H9 (cell line): ENCODE data around the gene IKBKG. TPM values are rescaled to one million over a fixed set of nuclear protein-coding genes. Genes with fewer than 3 reads are reported as not detected.
A peak's percentile ranks its signal among the peaks of the same experiment; 100 is the strongest.

Experiments
- DNase-seq: peaks from one replicate; pipeline ENCODE4 v3.0.0-alpha.2; 2017
- H2AFZ ChIP-seq: one replicate; pipeline ENCODE4 v1.6.1; 2013; ENCODE audit warnings: mild to moderate bottlenecking, low read length, control low read depth, moderate library complexity
- H2AK5ac ChIP-seq: 2 replicates; pipeline ENCODE4 v1.6.1; 2013; ENCODE audit warnings: low read length, control low read depth, mixed read lengths; ENCODE audit not compliant: insufficient read length
- H2BK120ac ChIP-seq: one replicate; pipeline ENCODE4 v1.6.1; 2013; ENCODE audit warnings: low read depth, mild to moderate bottlenecking, low read length, control low read depth, inconsistent platforms; ENCODE audit not compliant: poor library complexity, severe bottlenecking
- H2BK12ac ChIP-seq: 2 replicates; pipeline ENCODE4 v1.6.1; 2013; ENCODE audit warnings: low read length, control low read depth, mixed read lengths, low read depth; ENCODE audit not compliant: insufficient read length
- H2BK15ac ChIP-seq: 2 replicates; pipeline ENCODE4 v1.6.1; 2013; ENCODE audit warnings: low read depth, low read length, control low read depth
- H2BK20ac ChIP-seq: one replicate; pipeline ENCODE4 v1.6.1; 2013; ENCODE audit warnings: low read depth, mild to moderate bottlenecking, low read length, control low read depth, inconsistent platforms; ENCODE audit not compliant: poor library complexity, severe bottlenecking
- H2BK5ac ChIP-seq: 2 replicates; pipeline ENCODE4 v1.6.1; 2013; ENCODE audit warnings: low read length, control low read depth, mixed read lengths; ENCODE audit not compliant: insufficient read length
- H3K14ac ChIP-seq: 2 replicates; pipeline ENCODE4 v1.6.1; 2013; ENCODE audit warnings: low read length, control low read depth; ENCODE audit not compliant: insufficient read depth
- H3K18ac ChIP-seq: 2 replicates; pipeline ENCODE4 v1.6.1; 2013; ENCODE audit warnings: low read depth, mild to moderate bottlenecking, mixed read lengths, low read length, control low read depth; ENCODE audit not compliant: insufficient read length
- H3K23ac ChIP-seq: 2 replicates; pipeline ENCODE4 v1.6.1; 2013; ENCODE audit warnings: low read length, control low read depth, mixed read lengths, low read depth; ENCODE audit not compliant: insufficient read length
- H3K23me2 ChIP-seq: 2 replicates; pipeline ENCODE4 v1.6.1; 2013; ENCODE audit warnings: low read depth, mild to moderate bottlenecking, mixed read lengths, low read length, control low read depth; ENCODE audit not compliant: insufficient read length, poor library complexity, severe bottlenecking
- H3K27ac ChIP-seq: 2 replicates; pipeline ENCODE4 v1.5.1; 2013; ENCODE audit warnings: low read length, control low read depth, mixed read lengths, low read depth; ENCODE audit not compliant: insufficient read length
- H3K27me3 ChIP-seq: 2 replicates; pipeline ENCODE4 v1.6.1; 2013; ENCODE audit warnings: low read length, control low read depth, inconsistent platforms; ENCODE audit not compliant: insufficient read depth
- H3K4ac ChIP-seq: 2 replicates; pipeline ENCODE4 v1.6.1; 2013; ENCODE audit warnings: low read depth, mild to moderate bottlenecking, control low read depth, inconsistent platforms, low read length, moderate library complexity
- H3K4me1 ChIP-seq: 2 replicates; pipeline ENCODE4 v1.6.1; 2013; ENCODE audit warnings: low read length, control low read depth, inconsistent platforms; ENCODE audit not compliant: insufficient read depth
- H3K4me2 ChIP-seq: 2 replicates; pipeline ENCODE4 v1.6.1; 2013; ENCODE audit warnings: low read length, control low read depth, mixed read lengths; ENCODE audit not compliant: insufficient read length, insufficient read depth
- H3K56ac ChIP-seq: 2 replicates; pipeline ENCODE4 v1.6.1; 2013; ENCODE audit warnings: low read depth, mild to moderate bottlenecking, mixed read lengths, low read length, control low read depth; ENCODE audit not compliant: insufficient read length
- H3K79me1 ChIP-seq: 2 replicates; pipeline ENCODE4 v1.6.1; 2013; ENCODE audit warnings: low read depth, mild to moderate bottlenecking, moderate library complexity, low read length, control low read depth, inconsistent platforms; ENCODE audit not compliant: insufficient read depth, poor library complexity, severe bottlenecking
- H3K79me2 ChIP-seq: 2 replicates; pipeline ENCODE4 v1.6.1; 2013; ENCODE audit warnings: low read length, control low read depth, inconsistent platforms; ENCODE audit not compliant: insufficient read depth
- H3K9ac ChIP-seq: 2 replicates; pipeline ENCODE4 v1.6.1; 2013; ENCODE audit warnings: low read length, control low read depth, mixed read lengths; ENCODE audit not compliant: insufficient read length; ENCODE audit errors: extremely low read depth
- H3K9me3 ChIP-seq: one replicate; pipeline ENCODE4 v1.6.1; 2013; ENCODE audit warnings: low read depth, low read length, inconsistent platforms; ENCODE audit not compliant: control insufficient read depth
- H3T11ph ChIP-seq: one replicate; pipeline ENCODE4 v1.6.1; 2013; ENCODE audit warnings: mild to moderate bottlenecking, low read length, control low read depth, inconsistent platforms
- H4K20me1 ChIP-seq: one replicate; pipeline ENCODE4 v1.6.1; 2013; ENCODE audit not compliant: control insufficient read depth, insufficient read length, insufficient read depth
- H4K5ac ChIP-seq: 2 replicates; pipeline ENCODE4 v1.6.1; 2013; ENCODE audit warnings: low read depth, mild to moderate bottlenecking, mixed read lengths, low read length, control low read depth; ENCODE audit not compliant: insufficient read length
- H4K8ac ChIP-seq: replicated peaks from 2 replicates; pipeline ENCODE4 v1.6.1; 2013; ENCODE audit warnings: low read length, control low read depth, mixed read lengths, low read depth; ENCODE audit not compliant: insufficient read length
- H4K91ac ChIP-seq: 2 replicates; pipeline ENCODE4 v1.6.1; 2013; ENCODE audit warnings: low read depth, mild to moderate bottlenecking, moderate library complexity, mixed read lengths, low read length, control low read depth; ENCODE audit not compliant: insufficient read length
- H3K27ac Mint-ChIP-seq, 3 experiments: 2 replicates in 2 of 3; 3 replicates in 1 of 3; pipeline ENCODE4 v1.8.0; 2020 to 2021; ENCODE audit warnings: mixed read lengths in 3 of 3, mild to moderate bottlenecking in 1 of 3, moderate library complexity in 1 of 3
- H3K27me3 Mint-ChIP-seq: 2 replicates; pipeline ENCODE4 v1.8.0; 2021; ENCODE audit warnings: low read depth, mild to moderate bottlenecking, moderate library complexity, mixed read lengths
- H3K36me3 Mint-ChIP-seq, 3 experiments: 2 replicates in 2 of 3; 3 replicates in 1 of 3; pipeline ENCODE4 v1.8.0; 2020 to 2021; ENCODE audit warnings: low read depth in 3 of 3, mixed read lengths in 3 of 3; ENCODE audit not compliant: insufficient read depth in 1 of 3
- H3K4me1 Mint-ChIP-seq, 2 experiments: 2 replicates each; pipeline ENCODE4 v1.8.0; 2020; ENCODE audit warnings: mixed read lengths in 2 of 2
- H3K4me3 Mint-ChIP-seq, 2 experiments: 2 replicates in 1 of 2; 3 replicates in 1 of 2; pipeline ENCODE4 v1.8.0; 2020 to 2021; ENCODE audit warnings: mild to moderate bottlenecking in 2 of 2, mixed read lengths in 2 of 2, moderate library complexity in 1 of 2
- H3K9me3 Mint-ChIP-seq, 2 experiments: 2 replicates in 1 of 2; 3 replicates in 1 of 2; pipeline ENCODE4 v1.8.0; 2020; ENCODE audit warnings: mild to moderate bottlenecking in 2 of 2, mixed read lengths in 2 of 2, moderate library complexity in 1 of 2
- CTCF ChIP-seq: fragments of 200-600 bp; sonication (generic); conservative IDR thresholded peaks from 3 replicates; pipeline ENCODE4 v1.8.0; 2021; ENCODE audit warnings: antibody characterized with exemption, mild to moderate bottlenecking
- WGBS: extraction: QIAGEN DNeasy Blood & Tissue Kit; methylation state at CpG from one replicate; pipeline ENCODE4 v1.1.7; 2013; ENCODE audit warnings: missing lambda C conversion rate, low lambda C conversion rate, mixed read lengths; ENCODE audit not compliant: insufficient read length; ENCODE audit errors: extremely low coverage; 5-methylcytosine and 5-hydroxymethylcytosine counted together
- total RNA-seq: library from RNA; stranded (reverse); gene quantifications from 2 replicates; pipeline ENCODE4 v1.2.1, GENCODE V29; 2021

Gene IKBKG
- total RNA-seq, 1 experiment from 2014 or later: 17.8 TPM

GRCh38 chrX:154602766-154603437, 55.5 kb downstream of the IKBKG start:
- Histone ChIP-seq H3K79me2 (no peaks in the 10 kb centered on the region), H3K4me2 (no peak overlapping the region), H3K9me3 (peaks cover 59% of the 10 kb centered on the region), H3K18ac (no peak overlapping the region), H2BK20ac (no peak overlapping the region), H4K20me1 (no peaks in the 10 kb centered on the region), H3K27ac (no peak overlapping the region), H3K23me2 (no peaks in the 10 kb centered on the region), H2BK12ac (no peak overlapping the region), H3K79me1 (no peaks in the 10 kb centered on the region), H4K8ac (no peak overlapping the region), H2AK5ac (no peak overlapping the region), H2BK120ac (no peak overlapping the region), H2AFZ (no peak overlapping the region), H3K4ac (no peak overlapping the region), H3K9ac (no peak overlapping the region), H3K56ac (no peak overlapping the region), H3K27me3 (no peaks in the 10 kb centered on the region), H2BK15ac (no peak overlapping the region), H2BK5ac (no peak overlapping the region), H3K4me1 (no peaks in the 10 kb centered on the region), H4K91ac (no peak overlapping the region), H4K5ac (no peak overlapping the region), H3K14ac (no peak overlapping the region), H3K23ac (no peak overlapping the region), H3T11ph (no peak overlapping the region)
- H3K27me3 Mint-ChIP-seq: peaks cover 2% of the 10 kb centered on the region
- H3K4me1 Mint-ChIP-seq: peaks cover 7 to 10% of the 10 kb centered on the region in 2 experiments
- DNase-seq: no peak
- H3K27ac Mint-ChIP-seq: no peak overlapping the region
- WGBS: no CpG with 5 or more reads among the region's 18 CpGs
- H3K9me3 Mint-ChIP-seq: peaks cover 73% of the 10 kb centered on the region in 2 experiments
- H3K4me3 Mint-ChIP-seq: peak overlapping the region in 1 of 2 experiments; percentile 57; a peak in 2 of 5 replicates
- no peak for TF ChIP-seq CTCF
- H3K36me3 Mint-ChIP-seq: peaks cover 4 to 9% (median 5%) of the 10 kb centered on the region in 3 experiments
